IPS-11a (cell line): ENCODE data around the gene CLDN24.

ENCODE experiments used
- H3K4me3 ChIP-seq: one replicate; pipeline ENCODE4 v1.5.1; 2013; ENCODE audit warnings: low read depth, low read length, control low read depth

CLDN24 gene

GRCh38 chr4:183323295-183323694, 1.1 kb upstream of the CLDN24 start:
- H3K4me3 ChIP-seq: no peak overlapping the region

DNA sequence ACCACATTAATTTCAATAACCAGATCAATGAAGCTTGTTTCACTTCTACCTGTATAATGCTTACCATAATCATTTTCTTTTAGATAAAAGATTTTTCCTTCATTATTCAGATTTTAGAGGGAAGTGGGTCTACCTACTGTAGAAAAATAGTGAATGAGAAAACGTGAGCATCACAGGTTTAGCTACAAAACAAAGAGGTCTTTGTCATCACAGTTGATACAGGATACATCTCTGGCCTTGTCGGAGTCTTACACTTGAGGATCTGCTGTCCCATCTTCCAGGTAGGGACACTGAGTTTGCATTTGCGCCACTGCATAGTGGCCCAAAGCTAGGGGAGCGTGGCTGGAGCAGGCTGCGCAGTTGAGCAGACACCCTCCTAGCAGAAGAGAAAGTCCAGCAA, 710 bp downstream of the CLDN24 start:
- H3K4me3 ChIP-seq: no peak overlapping the region

DNA sequence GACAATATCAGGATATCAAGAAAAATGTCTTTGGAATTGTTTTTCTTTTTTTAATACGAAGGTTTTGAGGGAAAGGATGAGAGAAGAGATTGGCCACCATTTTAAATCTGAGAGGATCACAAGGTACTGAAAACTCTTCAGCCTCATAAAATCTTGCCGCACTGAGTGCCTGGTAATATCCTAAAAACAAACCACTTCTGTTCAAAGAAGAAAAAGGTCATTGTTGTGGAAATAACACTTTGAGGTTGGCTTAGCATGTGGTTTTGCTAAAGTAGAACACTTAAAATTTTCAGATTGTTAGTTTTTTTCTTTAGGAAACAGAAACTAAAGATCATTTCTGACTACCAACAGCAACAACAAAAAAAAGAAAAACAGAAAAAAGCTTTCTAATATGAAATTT, 1.1 kb downstream of the CLDN24 start:
- no peak overlapping the region for H3K4me3 ChIP-seq

- H3K4me3 ChIP-seq: no peak within 1 kb of the TSS
Measured at GRCh38 chr4:183320211-183321059, 1.8 kb downstream of the CLDN24 start, which contains the start of gene CLDN22. TSS of gene CLDN22 (minus strand) at chr4:183320276. CDS start at chr4:183320218, 58 bp downstream.

DNA sequence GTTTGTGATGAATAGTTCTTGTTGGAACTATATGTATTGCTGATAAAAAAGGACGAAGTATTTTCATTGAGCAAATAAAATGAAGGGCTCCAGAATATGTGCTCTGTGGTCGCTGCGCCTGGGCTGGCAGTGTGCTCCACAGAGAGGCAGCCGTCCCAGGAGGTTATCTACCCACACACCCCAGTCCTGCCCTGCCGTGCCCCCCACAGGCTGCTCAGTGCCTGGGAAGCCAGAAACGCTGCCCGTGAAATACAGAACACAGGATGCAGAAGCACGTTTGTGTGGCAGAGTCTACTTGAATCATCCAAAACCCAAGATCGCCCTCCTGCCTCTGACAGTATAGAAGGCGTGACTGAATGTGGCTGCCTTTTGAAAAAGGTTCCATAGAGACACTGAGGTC, 3.6 kb downstream of the CLDN24 start:
- no peak overlapping the region for H3K4me3 ChIP-seq

DNA sequence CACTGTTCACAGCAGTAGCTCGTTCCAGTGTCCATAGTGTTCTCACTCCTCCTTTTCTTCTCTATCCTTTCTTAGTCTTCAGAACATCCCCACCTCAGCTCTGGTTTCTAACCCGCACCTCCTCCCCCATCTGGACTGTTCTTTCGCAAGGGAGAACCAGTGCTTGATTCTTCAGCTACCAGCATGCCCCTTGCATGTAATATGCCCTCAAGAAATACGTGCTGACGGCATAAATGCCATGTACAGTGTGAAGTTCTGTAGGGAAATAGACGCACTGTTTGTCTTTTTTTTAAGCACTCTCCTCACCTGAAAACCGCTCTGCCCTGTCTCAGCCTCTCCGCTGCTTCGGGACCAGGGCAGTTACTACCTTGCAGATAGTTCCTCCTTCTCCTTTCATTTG, 7.4 kb downstream of the CLDN24 start:
- H3K4me3 ChIP-seq: no peak overlapping the region

DNA sequence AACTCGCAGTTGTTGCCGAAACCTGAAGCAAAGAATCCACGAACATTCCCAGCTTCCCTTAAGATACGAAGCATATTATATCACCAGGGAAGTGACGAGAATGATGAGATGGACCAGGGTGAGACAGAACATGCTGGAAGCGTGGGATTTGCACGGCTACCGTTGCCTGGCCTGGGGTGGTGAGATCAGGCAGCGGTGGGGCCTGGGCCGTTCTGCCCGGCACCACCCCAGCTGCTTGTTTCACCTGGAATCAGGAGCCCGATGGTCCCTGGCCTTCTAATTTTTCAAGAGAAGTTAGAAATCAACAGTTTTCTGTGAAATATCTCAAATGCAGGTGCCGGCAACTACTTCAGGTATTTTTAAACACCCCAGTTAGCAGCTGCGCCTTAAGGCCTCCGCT, 7.9 kb downstream of the CLDN24 start:
- no peak overlapping the region for H3K4me3 ChIP-seq

DNA sequence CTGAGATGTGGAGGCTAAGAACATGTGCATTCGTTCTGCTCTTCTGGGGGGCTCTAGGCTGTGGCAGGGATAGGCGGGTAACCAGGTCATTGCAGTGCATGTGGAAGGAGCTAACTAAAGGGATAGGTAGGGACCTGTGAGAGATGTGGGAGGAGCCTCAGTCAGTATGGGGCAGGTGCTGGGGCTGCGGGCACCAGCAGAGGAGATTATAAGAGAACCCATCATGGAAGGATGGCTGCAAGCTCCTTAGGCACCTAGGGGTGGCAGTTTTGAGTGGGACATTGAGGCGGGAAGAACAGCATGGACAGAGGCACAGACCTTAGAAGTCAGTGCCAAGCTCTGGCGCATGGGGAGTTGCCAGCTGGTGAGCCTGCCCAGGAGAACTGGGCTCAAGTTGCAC, 9.4 kb downstream of the CLDN24 start:
- no peak overlapping the region for H3K4me3 ChIP-seq

DNA sequence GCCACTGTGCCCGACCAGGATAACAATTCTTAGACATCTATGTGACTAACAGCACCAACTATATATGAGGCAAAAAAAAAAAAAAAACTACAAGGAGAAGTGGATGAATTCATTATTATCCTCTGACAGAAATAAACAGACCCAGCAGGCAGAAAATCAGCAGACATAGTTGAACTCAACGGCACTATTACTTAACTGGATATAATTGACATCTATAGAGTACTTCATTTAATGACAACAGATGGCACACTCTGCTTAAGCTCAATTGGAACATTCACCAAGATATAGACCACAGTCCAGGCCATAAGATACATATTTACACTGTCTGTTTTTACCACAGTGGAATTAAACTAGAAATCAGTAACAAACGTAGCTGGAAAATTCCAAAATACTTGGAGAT, 15.4 kb downstream of the CLDN24 start:
- H3K4me3 ChIP-seq: no peak overlapping the region

DNA sequence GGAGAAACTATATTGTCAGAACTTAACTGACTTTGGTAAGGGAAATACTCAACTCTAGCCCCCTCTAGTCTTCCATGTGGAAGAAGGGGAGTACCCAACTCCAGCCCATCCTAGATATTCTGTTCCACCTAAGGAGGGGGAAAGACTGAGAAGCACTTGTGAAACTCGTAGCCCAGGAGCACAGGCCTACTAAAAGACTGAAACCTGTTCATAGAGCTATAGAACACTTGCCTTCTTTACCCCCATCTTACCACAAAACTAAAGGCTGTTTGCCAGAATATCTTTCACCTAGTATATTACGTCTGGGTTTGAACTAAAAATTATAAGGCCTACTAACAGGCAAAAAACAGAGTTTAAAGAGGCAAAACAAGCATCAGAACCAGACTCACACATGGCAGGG, 17.7 kb downstream of the CLDN24 start:
- no peak overlapping the region for H3K4me3 ChIP-seq

DNA sequence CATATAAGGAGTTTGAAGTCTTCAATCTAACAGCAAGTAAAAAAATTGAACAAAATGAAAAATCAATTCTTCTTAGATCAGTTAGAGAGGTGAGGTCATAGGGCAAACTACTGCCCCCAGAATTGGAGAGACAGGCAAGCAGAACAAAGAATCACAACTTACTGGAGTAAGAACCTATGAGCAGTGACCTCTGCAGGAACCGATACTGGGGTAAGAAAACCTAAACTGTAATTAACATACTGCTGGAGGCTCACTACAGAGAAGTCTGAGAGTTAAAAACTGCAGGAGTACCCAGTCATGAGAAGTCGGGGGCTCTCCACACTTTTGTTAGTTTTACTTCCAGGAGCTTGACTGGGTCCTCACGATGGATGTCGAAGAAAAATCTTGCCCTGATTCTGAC, 18.2 kb downstream of the CLDN24 start:
- H3K4me3 ChIP-seq: no peak overlapping the region

GRCh38 chr4:183303301-183303700, 18.9 kb downstream of the CLDN24 start:
- H3K4me3 ChIP-seq: no peak overlapping the region

DNA sequence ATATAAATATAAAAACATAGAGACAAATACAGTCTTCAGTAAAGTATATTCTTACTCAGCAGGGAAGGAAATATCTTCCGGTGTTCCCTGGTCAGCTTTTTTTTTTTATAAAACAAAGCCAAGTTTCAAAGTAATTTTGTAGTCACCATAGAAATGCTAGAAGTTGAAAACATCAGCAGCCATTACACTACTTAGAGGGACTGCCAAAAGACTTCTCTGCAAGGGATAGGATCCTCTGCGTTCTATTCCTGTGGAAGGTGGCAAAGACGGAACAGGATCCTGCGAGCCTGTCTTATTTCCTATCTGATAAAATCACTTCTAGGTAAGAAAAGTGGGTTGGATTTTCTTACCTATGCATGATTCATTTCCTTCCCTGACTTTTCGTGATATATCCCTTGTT, 21.6 kb downstream of the CLDN24 start:
- H3K4me3 ChIP-seq: no peak overlapping the region

DNA sequence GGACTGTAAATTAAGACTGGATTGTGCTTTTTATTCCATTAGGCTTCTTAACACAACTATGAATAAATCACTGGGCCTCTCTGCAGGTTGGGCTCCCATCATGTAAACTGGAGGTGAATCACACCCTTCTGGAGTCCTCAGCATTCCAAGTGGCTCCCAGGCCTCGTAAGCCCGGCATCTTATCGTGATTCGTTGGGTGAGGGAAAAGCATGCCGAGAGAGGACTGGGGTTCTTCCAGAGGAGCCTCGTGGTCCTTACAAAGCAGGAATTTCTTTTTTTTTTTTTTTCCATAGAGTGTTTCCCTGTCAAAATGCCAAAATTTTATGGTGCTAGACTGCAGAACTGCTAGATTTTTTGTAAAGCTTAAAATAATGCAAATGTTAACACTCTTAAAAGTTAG, 22.2 kb downstream of the CLDN24 start:
- H3K4me3 ChIP-seq: no peak overlapping the region

DNA sequence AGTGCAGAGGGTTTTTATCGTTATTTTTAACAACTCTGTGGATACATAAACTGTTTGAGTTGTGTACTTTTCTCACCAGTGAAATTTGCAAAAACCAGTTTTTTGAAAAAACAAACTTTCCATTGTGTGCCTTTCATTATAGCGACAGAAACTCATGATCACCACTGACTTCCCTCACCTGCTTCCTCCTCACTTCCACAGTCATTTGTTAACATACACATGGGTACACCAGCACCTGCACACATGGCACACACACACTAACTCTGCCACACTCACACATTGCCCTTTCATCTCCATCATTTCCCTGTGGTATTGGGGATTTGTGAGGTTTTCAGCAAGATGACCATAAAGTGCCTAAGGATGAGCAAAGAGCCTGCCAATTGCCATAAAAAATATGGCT, 22.8 kb downstream of the CLDN24 start:
- no peak overlapping the region for H3K4me3 ChIP-seq

DNA sequence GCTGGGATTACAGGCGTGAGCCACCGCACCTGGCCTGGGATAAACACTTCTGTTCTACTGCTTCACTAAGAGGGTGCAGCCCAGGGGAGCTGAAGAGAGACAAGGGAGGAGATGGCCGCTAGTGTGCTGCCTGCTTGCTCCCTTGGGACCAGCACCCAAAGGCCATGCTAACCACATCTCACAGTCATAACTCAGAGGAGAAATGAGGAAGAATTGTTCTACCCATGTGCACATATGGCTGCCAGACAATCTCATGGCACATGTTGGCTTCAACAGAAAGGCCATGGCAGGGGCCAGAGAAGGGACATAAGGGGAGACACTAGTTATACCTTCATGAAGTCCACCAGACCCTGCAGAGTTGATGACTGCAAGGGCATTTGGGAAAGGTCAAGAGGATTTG, 24.6 kb downstream of the CLDN24 start:
- no peak overlapping the region for H3K4me3 ChIP-seq

DNA sequence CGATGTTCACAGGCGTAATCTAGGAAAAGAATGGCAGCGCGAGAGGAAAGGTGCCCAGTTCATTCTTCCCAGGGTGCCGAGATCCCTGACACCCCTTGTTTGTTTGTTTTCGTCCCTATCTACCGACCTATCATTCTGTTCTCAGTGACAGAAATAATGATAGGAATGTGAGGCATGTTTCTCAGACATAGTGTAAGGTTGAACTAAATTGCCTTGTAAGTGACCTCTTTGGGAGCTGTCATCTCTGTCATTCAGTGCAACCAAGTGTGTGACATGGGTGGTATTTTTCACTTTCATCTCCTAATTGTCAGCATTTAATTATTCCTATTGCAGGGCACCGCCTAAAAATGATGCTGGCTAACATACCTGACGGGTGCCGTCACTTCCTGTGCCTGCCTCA, 26.5 kb downstream of the CLDN24 start:
- no peak overlapping the region for H3K4me3 ChIP-seq

- no peak overlapping the region for H3K4me3 ChIP-seq
Measured at GRCh38 chr4:183291070-183291469, 31.2 kb downstream of the CLDN24 start.

DNA sequence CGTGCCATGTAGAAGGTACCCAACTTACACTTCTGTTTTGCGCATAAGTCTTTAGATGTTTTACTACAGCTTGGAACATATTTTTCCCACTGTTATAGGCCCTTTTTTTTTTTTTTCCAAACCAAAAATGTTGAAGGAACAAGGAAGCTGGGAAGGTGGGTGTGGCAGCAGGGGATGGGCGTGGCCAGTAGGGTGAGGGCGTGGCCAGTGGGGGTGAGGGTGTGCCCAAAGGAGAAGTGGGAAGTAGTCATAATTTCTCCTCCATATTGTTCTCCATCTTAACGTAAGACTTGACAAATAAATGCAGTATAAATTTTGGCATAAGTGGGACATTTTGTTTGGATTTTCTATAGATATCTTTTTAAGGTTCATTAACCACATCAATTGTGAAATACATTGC, 32.5 kb downstream of the CLDN24 start:
- H3K4me3 ChIP-seq: no peak overlapping the region

DNA sequence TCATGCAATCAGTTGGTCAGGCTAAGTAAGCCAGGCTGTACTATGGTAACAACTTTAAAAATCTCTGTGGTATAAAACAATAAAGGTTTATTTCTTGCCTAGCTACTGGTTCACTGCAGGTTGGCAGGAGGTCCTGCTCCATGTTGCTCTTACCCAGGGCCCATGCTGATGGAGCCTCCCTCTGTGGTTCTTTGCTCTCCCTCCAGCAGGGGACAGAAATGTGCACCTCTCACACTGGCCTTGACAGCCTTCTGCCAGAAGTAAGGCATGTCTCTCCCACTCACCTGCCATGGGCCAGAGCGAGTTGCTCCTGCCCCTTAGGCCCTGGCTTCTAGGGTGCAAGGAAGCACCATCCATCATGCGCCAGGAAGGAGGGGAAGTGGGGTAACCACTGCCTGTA, 33.3 kb downstream of the CLDN24 start:
- H3K4me3 ChIP-seq: no peak overlapping the region

- no peak overlapping the region for H3K4me3 ChIP-seq
Measured at GRCh38 chr4:183287677-183288076, 34.5 kb downstream of the CLDN24 start.

DNA sequence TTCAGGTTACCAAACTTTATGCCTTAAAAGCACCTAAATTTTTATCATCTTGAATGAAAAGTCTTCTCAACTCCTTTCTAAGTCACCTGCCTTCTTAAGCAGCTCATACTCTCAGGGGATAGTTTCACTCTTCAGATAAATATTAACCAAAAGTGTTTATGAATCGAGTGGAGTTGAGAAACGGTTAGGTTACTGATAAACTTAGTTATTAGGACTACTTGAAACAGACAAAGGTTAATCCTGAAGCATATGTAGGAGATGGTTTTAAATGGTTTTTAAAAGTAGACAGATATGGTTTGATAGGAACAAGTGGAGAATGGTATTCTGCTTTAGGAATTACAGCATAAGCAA, 34.9 kb downstream of the CLDN24 start:
- H3K4me3 ChIP-seq: no peak overlapping the region
